ENCODE data around the gene ST7.
"Not testable (repeated sequence)": the region's sequence is repeated elsewhere in the genome, so short reads cannot be mapped to it uniquely, and the experiment has no call there.

ST7 gene

GRCh38 chr7:117225536-117225935 lies 272.2 kb downstream of the ST7 start:
- no peak overlapping the region for H3K27ac Mint-ChIP-seq (ENCODE audit: low read depth)

GRCh38 chr7:117227091-117227490 lies 273.8 kb downstream of the ST7 start:
- no peaks in the 10 kb centered on the region for H3K4me1 Mint-ChIP-seq
- H3K27ac Mint-ChIP-seq (ENCODE audit: low read depth) = no peak overlapping the region

More at GRCh38 chr7:117225536-117225935, 272.2 kb downstream of the ST7 start:
- Mint-ChIP-seq H3K4me3 (no peak overlapping the region), H3K36me3 (ENCODE audit: insufficient read depth) (no peaks in the 10 kb centered on the region), H3K4me1 (no peaks in the 10 kb centered on the region), H3K27me3 (no peaks in the 10 kb centered on the region), H3K9me3 (no peaks in the 10 kb centered on the region)
- DNase-seq (ENCODE audit: low spot score in 2 of 2) (no peak), ATAC-seq (replicated peaks; ENCODE audit: extremely low read depth, poor library complexity, severe bottlenecking) (no peak)

GRCh38 chr7:117229350-117229749 lies 276.0 kb downstream of the ST7 start:
- no peak overlapping the region for H3K4me3 Mint-ChIP-seq
- ATAC-seq (replicated peaks; ENCODE audit: extremely low read depth, poor library complexity, severe bottlenecking) (no peak), DNase-seq (ENCODE audit: low spot score in 2 of 2) (no peak)
- peaks cover 10% of the 10 kb centered on the region for H3K9me3 Mint-ChIP-seq
- no peaks in the 10 kb centered on the region for H3K36me3 Mint-ChIP-seq (ENCODE audit: insufficient read depth)
- no peaks in the 10 kb centered on the region for H3K27me3 Mint-ChIP-seq
- H3K4me1 Mint-ChIP-seq = no peaks in the 10 kb centered on the region
- H3K27ac Mint-ChIP-seq (ENCODE audit: low read depth) = no peak overlapping the region

More at GRCh38 chr7:117227091-117227490, 273.8 kb downstream of the ST7 start:
- Mint-ChIP-seq H3K9me3 (peaks cover 4% of the 10 kb centered on the region), H3K27me3 (no peaks in the 10 kb centered on the region), H3K36me3 (ENCODE audit: insufficient read depth) (no peaks in the 10 kb centered on the region), H3K4me3 (no peak overlapping the region)
- DNase-seq (ENCODE audit: low spot score in 2 of 2) = no peak
- no peak for ATAC-seq (replicated peaks; ENCODE audit: extremely low read depth, poor library complexity, severe bottlenecking)

GRCh38 chr7:117230276-117231046 lies 277.2 kb downstream of the ST7 start:
- no peak overlapping the region for H3K4me3 Mint-ChIP-seq
- H3K36me3 Mint-ChIP-seq (ENCODE audit: insufficient read depth) = no peaks in the 10 kb centered on the region
- peaks cover 10% of the 10 kb centered on the region for H3K9me3 Mint-ChIP-seq
- H3K27me3 Mint-ChIP-seq = no peaks in the 10 kb centered on the region
- no peak overlapping the region for H3K27ac Mint-ChIP-seq (ENCODE audit: low read depth)
- ATAC-seq (replicated peaks; ENCODE audit: extremely low read depth, poor library complexity, severe bottlenecking) (no peak), DNase-seq (ENCODE audit: low spot score in 2 of 2) (no peak)
- H3K4me1 Mint-ChIP-seq = no peaks in the 10 kb centered on the region

GRCh38 chr7:117231047-117231359 lies 277.7 kb downstream of the ST7 start:
- H3K9me3 Mint-ChIP-seq = peaks cover 10% of the 10 kb centered on the region
- no peak overlapping the region for H3K4me3 Mint-ChIP-seq
- H3K27me3 Mint-ChIP-seq = peaks cover 3% of the 10 kb centered on the region
- DNase-seq (ENCODE audit: low spot score in 2 of 2) (no peak), ATAC-seq (replicated peaks; ENCODE audit: extremely low read depth, poor library complexity, severe bottlenecking) (no peak)
- H3K36me3 Mint-ChIP-seq (ENCODE audit: insufficient read depth) = no peaks in the 10 kb centered on the region
- no peaks in the 10 kb centered on the region for H3K4me1 Mint-ChIP-seq
- H3K27ac Mint-ChIP-seq (ENCODE audit: low read depth) = no peak overlapping the region

- H3K9me3 Mint-ChIP-seq = peaks cover 5% of the 10 kb centered on the region
Observed at GRCh38 chr7:117237646-117238045, 284.3 kb downstream of the ST7 start.

GRCh38 chr7:117238472-117238871 lies 285.2 kb downstream of the ST7 start:
- DNase-seq (ENCODE audit: low spot score in 2 of 2) = no peak
- Mint-ChIP-seq H3K27ac (ENCODE audit: low read depth) (no peak overlapping the region), H3K4me3 (no peak overlapping the region), H3K4me1 (no peaks in the 10 kb centered on the region), H3K9me3 (peaks cover 4% of the 10 kb centered on the region), H3K27me3 (peaks cover 57% of the 10 kb centered on the region), H3K36me3 (ENCODE audit: insufficient read depth) (no peaks in the 10 kb centered on the region)
- no peak for ATAC-seq (replicated peaks; ENCODE audit: extremely low read depth, poor library complexity, severe bottlenecking)

More at GRCh38 chr7:117237646-117238045, 284.3 kb downstream of the ST7 start:
- no peak overlapping the region for H3K4me3 Mint-ChIP-seq
- ATAC-seq (replicated peaks; ENCODE audit: extremely low read depth, poor library complexity, severe bottlenecking) (no peak), DNase-seq (ENCODE audit: low spot score in 2 of 2) (no peak)
- peaks cover 57% of the 10 kb centered on the region for H3K27me3 Mint-ChIP-seq
- no peaks in the 10 kb centered on the region for H3K36me3 Mint-ChIP-seq (ENCODE audit: insufficient read depth)
- no peak overlapping the region for H3K27ac Mint-ChIP-seq (ENCODE audit: low read depth)
- no peaks in the 10 kb centered on the region for H3K4me1 Mint-ChIP-seq

GRCh38 chr7:117238937-117239336 lies 285.6 kb downstream of the ST7 start:
- H3K4me1 Mint-ChIP-seq = no peaks in the 10 kb centered on the region
- no peak overlapping the region for H3K4me3 Mint-ChIP-seq
- no peak overlapping the region for H3K27ac Mint-ChIP-seq (ENCODE audit: low read depth)
- no peaks in the 10 kb centered on the region for H3K9me3 Mint-ChIP-seq
- DNase-seq (ENCODE audit: low spot score in 2 of 2) (no peak), ATAC-seq (replicated peaks; ENCODE audit: extremely low read depth, poor library complexity, severe bottlenecking) (no peak)
- peaks cover 57% of the 10 kb centered on the region for H3K27me3 Mint-ChIP-seq
- H3K36me3 Mint-ChIP-seq (ENCODE audit: insufficient read depth) = no peaks in the 10 kb centered on the region

- H3K9me3 Mint-ChIP-seq = no peaks in the 10 kb centered on the region
- H3K4me1 Mint-ChIP-seq = no peaks in the 10 kb centered on the region
- H3K27ac Mint-ChIP-seq (ENCODE audit: low read depth) = no peak overlapping the region
- ATAC-seq (replicated peaks; ENCODE audit: extremely low read depth, poor library complexity, severe bottlenecking) (no peak), DNase-seq (ENCODE audit: low spot score in 2 of 2) (no peak)
- no peak overlapping the region for H3K4me3 Mint-ChIP-seq
- peaks cover 53% of the 10 kb centered on the region for H3K27me3 Mint-ChIP-seq
- H3K36me3 Mint-ChIP-seq (ENCODE audit: insufficient read depth) = no peaks in the 10 kb centered on the region
Observed at GRCh38 chr7:117241088-117241487, 287.8 kb downstream of the ST7 start.

GRCh38 chr7:117243390-117243789 lies 290.1 kb downstream of the ST7 start:
- Mint-ChIP-seq H3K27me3 (peaks cover 35% of the 10 kb centered on the region), H3K27ac (ENCODE audit: low read depth) (no peak overlapping the region), H3K4me3 (no peak overlapping the region), H3K9me3 (no peaks in the 10 kb centered on the region), H3K36me3 (ENCODE audit: insufficient read depth) (no peaks in the 10 kb centered on the region), H3K4me1 (no peaks in the 10 kb centered on the region)
- ATAC-seq (replicated peaks; ENCODE audit: extremely low read depth, poor library complexity, severe bottlenecking) (no peak), DNase-seq (ENCODE audit: low spot score in 2 of 2) (no peak)

- not testable (repeated sequence) for H3K27ac Mint-ChIP-seq (ENCODE audit: low read depth); H3K4me1 Mint-ChIP-seq; H3K4me3 Mint-ChIP-seq; ATAC-seq (replicated peaks; ENCODE audit: extremely low read depth, poor library complexity, severe bottlenecking); H3K36me3 Mint-ChIP-seq (ENCODE audit: insufficient read depth); H3K9me3 Mint-ChIP-seq; DNase-seq (ENCODE audit: low spot score in 2 of 2)
- peaks cover 17% of the 10 kb centered on the region for H3K27me3 Mint-ChIP-seq
Observed at GRCh38 chr7:117245703-117246102, 292.4 kb downstream of the ST7 start.

GRCh38 chr7:117247809-117248208 lies 294.5 kb downstream of the ST7 start:
- ATAC-seq (replicated peaks; ENCODE audit: extremely low read depth, poor library complexity, severe bottlenecking) (no peak), DNase-seq (ENCODE audit: low spot score in 2 of 2) (no peak)
- Mint-ChIP-seq H3K27me3 (peaks cover 22% of the 10 kb centered on the region), H3K36me3 (ENCODE audit: insufficient read depth) (no peaks in the 10 kb centered on the region), H3K4me3 (no peak overlapping the region), H3K27ac (ENCODE audit: low read depth) (no peak overlapping the region), H3K9me3 (no peaks in the 10 kb centered on the region), H3K4me1 (no peaks in the 10 kb centered on the region)

- no peaks in the 10 kb centered on the region for H3K9me3 Mint-ChIP-seq
- H3K4me1 Mint-ChIP-seq = no peaks in the 10 kb centered on the region
- no peak overlapping the region for H3K27ac Mint-ChIP-seq (ENCODE audit: low read depth)
- DNase-seq (ENCODE audit: low spot score in 2 of 2) (no peak), ATAC-seq (replicated peaks; ENCODE audit: extremely low read depth, poor library complexity, severe bottlenecking) (no peak)
- no peaks in the 10 kb centered on the region for H3K36me3 Mint-ChIP-seq (ENCODE audit: insufficient read depth)
- H3K27me3 Mint-ChIP-seq = peaks cover 28% of the 10 kb centered on the region
- H3K4me3 Mint-ChIP-seq = no peak overlapping the region
Observed at GRCh38 chr7:117248829-117249228, 295.5 kb downstream of the ST7 start.

Data from central memory CD8-positive, alpha-beta T cell (primary cell).